SK-N-MC (cell line): ENCODE data around the gene LDLRAD1.

Source experiments
- DNase-seq: peaks from one replicate; pipeline ENCODE4 v3.0.0-alpha.2; 2011; ENCODE audit warnings: low read depth, low spot score
- H3K27ac ChIP-seq: fragments of 200-600 bp; sonication (generic); 2 replicates; pipeline ENCODE4 v1.5.1; 2016; ENCODE audit warnings: mixed run types
- H3K36me3 ChIP-seq: fragments of 200-600 bp; sonication (generic); 2 replicates; pipeline ENCODE4 v1.6.1; 2017; ENCODE audit warnings: antibody characterized with exemption, low read length, mixed read lengths; ENCODE audit not compliant: insufficient read depth
- H3K4me3 ChIP-seq: fragments of 200-600 bp; sonication (generic); 2 replicates; pipeline ENCODE4 v1.5.1; 2016
- H3K9ac ChIP-seq: fragments of 200-600 bp; sonication (generic); 2 replicates; pipeline ENCODE4 v1.8.0; 2017; ENCODE audit warnings: mixed run types, mixed read lengths; ENCODE audit not compliant: insufficient read length
- H3K9me3 ChIP-seq: fragments of 200-600 bp; sonication (generic); 2 replicates; pipeline ENCODE4 v1.6.1; 2017; ENCODE audit warnings: low read depth, mild to moderate bottlenecking, antibody characterized with exemption, low read length, moderate library complexity, mixed read lengths
- EZH2 ChIP-seq: fragments of 200-600 bp; sonication (generic); IDR thresholded peaks from one replicate; pipeline ENCODE4 v1.6.1; 2017; ENCODE audit warnings: antibody characterized with exemption
- FOXP2 ChIP-seq: optimal IDR thresholded peaks from 2 replicates; pipeline ENCODE3; 2011; ENCODE audit warnings: mild to moderate bottlenecking, moderate library complexity; ENCODE audit not compliant: insufficient read depth; ENCODE audit errors: extremely low read length, control extremely low read depth
- POLR2AphosphoS5 ChIP-seq: IDR thresholded peaks from 2 replicates; pipeline ENCODE4 v1.6.1; 2012; ENCODE audit warnings: mild to moderate bottlenecking, low read depth, low read length, borderline replicate concordance

LDLRAD1 gene

DNA sequence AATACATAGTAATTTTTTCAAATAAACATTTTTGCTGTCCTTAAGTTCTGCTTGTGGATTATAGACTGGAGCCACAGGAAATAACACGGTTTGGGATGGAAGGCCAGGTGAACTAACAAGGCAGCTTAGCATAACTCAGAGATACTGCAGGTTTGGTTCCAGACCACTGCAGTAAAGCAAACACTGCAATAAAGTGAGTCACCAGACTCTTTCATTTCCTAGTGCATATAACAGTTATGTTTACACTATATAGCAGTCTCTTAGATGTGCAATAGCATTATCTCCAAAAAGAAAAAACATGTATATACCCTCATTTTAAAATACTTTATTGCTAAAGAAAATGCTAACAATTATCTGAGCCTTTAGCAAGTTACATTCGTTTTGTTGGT lies 49.9 kb downstream of the LDLRAD1 start:
- no peak for DNase-seq
- Histone ChIP-seq H3K27ac (no peak overlapping the region), H3K36me3 (peaks cover 77% of the 10 kb centered on the region), H3K9me3 (no peaks in the 10 kb centered on the region), H3K4me3 (no peak overlapping the region), H3K9ac (no peak overlapping the region)
- TF ChIP-seq POLR2AphosphoS5, result no peak
- no peak for TF ChIP-seq FOXP2
- no peak for TF ChIP-seq EZH2

DNA sequence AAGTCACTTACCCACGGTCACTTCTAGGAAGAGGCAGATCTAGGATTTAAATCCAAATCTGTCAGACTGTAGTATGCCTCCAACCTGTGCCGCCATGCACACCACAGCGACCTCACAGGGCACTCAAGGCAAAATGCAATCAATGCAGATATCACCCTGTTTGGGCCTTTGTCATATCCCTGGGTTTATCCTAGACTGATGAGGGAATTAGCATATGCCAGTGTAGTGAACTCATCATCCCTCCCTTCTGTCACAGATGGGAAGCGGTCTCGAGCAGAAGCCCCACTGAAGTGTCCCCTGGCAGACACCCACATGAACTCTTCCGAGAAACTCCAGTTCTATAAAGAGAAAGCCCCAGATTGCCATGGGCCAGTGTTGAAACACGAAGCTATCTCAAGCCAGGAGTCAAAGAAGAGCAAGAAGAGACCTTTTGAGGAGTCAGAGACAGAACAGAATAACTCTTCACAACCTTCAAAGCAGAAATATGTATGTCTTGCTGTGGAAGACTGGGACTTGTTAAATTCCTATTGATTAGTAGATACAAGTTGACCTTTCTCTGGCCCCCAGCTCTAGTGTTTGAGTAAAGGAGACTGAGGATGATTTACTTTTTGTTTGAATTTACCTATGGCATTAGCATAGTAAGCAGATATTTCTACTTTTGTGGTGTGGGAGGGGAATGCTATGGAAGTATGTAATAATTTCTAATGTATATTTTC lies 50.4 kb downstream of the LDLRAD1 start:
- no peak for DNase-seq

GRCh38 chr1:53966794-53967193 lies 51.2 kb downstream of the LDLRAD1 start:
- Histone ChIP-seq H3K9ac (no peak overlapping the region), H3K36me3 (peaks cover 81% of the 10 kb centered on the region), H3K4me3 (no peak overlapping the region), H3K9me3 (no peaks in the 10 kb centered on the region), H3K27ac (no peak overlapping the region)
- no peak for TF ChIP-seq POLR2AphosphoS5
- TF ChIP-seq EZH2, result no peak
- TF ChIP-seq FOXP2, result no peak
- no peak for DNase-seq

More for the DNA sequence above, 50.4 kb downstream of the LDLRAD1 start:
- H3K4me3 ChIP-seq, result no peak overlapping the region
- no peak overlapping the region for H3K27ac ChIP-seq
- H3K9ac ChIP-seq, result no peak overlapping the region
- H3K9me3 ChIP-seq, result no peaks in the 10 kb centered on the region
- no peak for TF ChIP-seq FOXP2
- no peak for TF ChIP-seq POLR2AphosphoS5
- TF ChIP-seq EZH2, result no peak
- peaks cover 80% of the 10 kb centered on the region for H3K36me3 ChIP-seq

DNA sequence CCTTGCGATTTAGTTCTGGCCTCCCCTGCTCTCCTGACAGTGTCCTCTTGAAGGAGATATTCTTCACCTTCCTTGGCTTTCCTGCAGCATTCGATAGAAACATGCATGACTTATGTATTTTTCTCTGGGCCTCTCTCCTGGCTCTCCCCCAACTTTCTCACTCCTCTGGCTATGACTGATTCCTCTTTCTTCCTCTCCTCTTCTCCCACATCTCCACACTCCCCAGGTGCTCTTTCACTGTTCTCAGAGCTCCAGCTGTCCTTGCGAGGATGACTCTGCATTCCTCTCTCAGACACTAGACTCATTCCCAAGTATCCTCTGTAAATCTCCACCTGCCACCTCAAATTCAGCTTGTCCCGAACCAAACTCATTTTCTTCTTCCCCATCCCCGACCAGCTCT lies 53.9 kb downstream of the LDLRAD1 start:
- no peak for DNase-seq
- no peaks in the 10 kb centered on the region for H3K9me3 ChIP-seq
- H3K9ac ChIP-seq, result no peak overlapping the region
- no peak overlapping the region for H3K4me3 ChIP-seq
- TF ChIP-seq POLR2AphosphoS5, result no peak
- no peak for TF ChIP-seq EZH2
- TF ChIP-seq FOXP2, result no peak
- H3K27ac ChIP-seq, result no peak overlapping the region
- H3K36me3 ChIP-seq, result peaks cover 80% of the 10 kb centered on the region

- TF ChIP-seq EZH2 (no peak), POLR2AphosphoS5 (no peak), FOXP2 (no peak)
- Histone ChIP-seq H3K36me3 (peaks cover 77% of the 10 kb centered on the region), H3K4me3 (no peak overlapping the region), H3K9ac (no peak overlapping the region), H3K27ac (no peak overlapping the region), H3K9me3 (no peaks in the 10 kb centered on the region)
- DNase-seq, result no peak
Measured at GRCh38 chr1:53963460-53963859, 54.5 kb downstream of the LDLRAD1 start.

GRCh38 chr1:53962395-53962794 lies 55.6 kb downstream of the LDLRAD1 start:
- H3K27ac ChIP-seq, result no peak overlapping the region
- H3K4me3 ChIP-seq, result no peak overlapping the region
- H3K36me3 ChIP-seq, result peaks cover 71% of the 10 kb centered on the region
- no peak for DNase-seq
- no peaks in the 10 kb centered on the region for H3K9me3 ChIP-seq
- no peak for TF ChIP-seq EZH2
- no peak for TF ChIP-seq FOXP2
- no peak for TF ChIP-seq POLR2AphosphoS5
- H3K9ac ChIP-seq, result no peak overlapping the region

- DNase-seq, result no peak
- Histone ChIP-seq H3K4me3 (no peak overlapping the region), H3K36me3 (peaks cover 70% of the 10 kb centered on the region), H3K27ac (no peak overlapping the region), H3K9me3 (no peaks in the 10 kb centered on the region), H3K9ac (no peak overlapping the region)
- no peak for TF ChIP-seq FOXP2
- TF ChIP-seq POLR2AphosphoS5, result no peak
Measured at GRCh38 chr1:53959664-53960250, 58.2 kb downstream of the LDLRAD1 start.
